Measurements from ENCODE around the gene PCCA.

PCCA gene

GRCh38 chr13:100229603-100230002 is 140.7 kb downstream of the PCCA start:
- Histone ChIP-seq H4K20me1 (ENCODE audit: insufficient read depth, low read length) (no peaks in the 10 kb centered on the region), H3K36me3 (replicated peaks; ENCODE audit: low read depth, low read length) (no peaks in the 10 kb centered on the region), H3K4me1 (ENCODE audit: low read length) (peaks cover 3% of the 10 kb centered on the region), H3K27ac (ENCODE audit: low read length) (no peak overlapping the region), H3K9me3 (ENCODE audit: insufficient read depth, low read length) (no peaks in the 10 kb centered on the region), H3K4me3 (ENCODE audit: low read length) (no peak overlapping the region), H3K4me2 (ENCODE audit: low read length) (no peak overlapping the region), H3K9ac (ENCODE audit: low read length) (no peak overlapping the region), H2AFZ (ENCODE audit: low read depth, low read length) (no peak overlapping the region), H3K27me3 (ENCODE audit: low read depth, low read length) (no peaks in the 10 kb centered on the region), H3K79me2 (ENCODE audit: low read length) (no peaks in the 10 kb centered on the region)
- TF ChIP-seq CTCF (IDR thresholded peaks at IDR 0.05; ENCODE audit: low read depth, low read length) (no peak), EZH2phosphoT487 (IDR thresholded peaks at IDR 0.05; ENCODE audit: low read depth) (no peak)

- no peaks in the 10 kb centered on the region for H3K9me3 ChIP-seq (ENCODE audit: insufficient read depth, low read length)
- no peaks in the 10 kb centered on the region for H3K79me2 ChIP-seq (ENCODE audit: low read length)
- H3K27ac ChIP-seq (ENCODE audit: low read length): no peak overlapping the region
- peaks cover 14% of the 10 kb centered on the region for H3K4me1 ChIP-seq (ENCODE audit: low read length)
- no peaks in the 10 kb centered on the region for H3K27me3 ChIP-seq (ENCODE audit: low read depth, low read length)
- TF ChIP-seq CTCF (IDR thresholded peaks at IDR 0.05; ENCODE audit: low read depth, low read length): no peak
- TF ChIP-seq EZH2phosphoT487 (IDR thresholded peaks at IDR 0.05; ENCODE audit: low read depth): no peak
- no peak overlapping the region for H3K9ac ChIP-seq (ENCODE audit: low read length)
- no peaks in the 10 kb centered on the region for H3K36me3 ChIP-seq (replicated peaks; ENCODE audit: low read depth, low read length)
- H3K4me2 ChIP-seq (ENCODE audit: low read length): no peak overlapping the region
- H3K4me3 ChIP-seq (ENCODE audit: low read length): no peak overlapping the region
- H4K20me1 ChIP-seq (ENCODE audit: insufficient read depth, low read length): no peaks in the 10 kb centered on the region
- no peak overlapping the region for H2AFZ ChIP-seq (ENCODE audit: low read depth, low read length)
These were observed 141.9 kb downstream of the PCCA start for GRCh38 chr13:100230769-100231149.

GRCh38 chr13:100231176-100231575 is 142.3 kb downstream of the PCCA start:
- Histone ChIP-seq H3K36me3 (replicated peaks; ENCODE audit: low read depth, low read length) (no peaks in the 10 kb centered on the region), H2AFZ (ENCODE audit: low read depth, low read length) (no peak overlapping the region), H3K9ac (ENCODE audit: low read length) (no peak overlapping the region), H4K20me1 (ENCODE audit: insufficient read depth, low read length) (no peaks in the 10 kb centered on the region), H3K27me3 (ENCODE audit: low read depth, low read length) (no peaks in the 10 kb centered on the region), H3K9me3 (ENCODE audit: insufficient read depth, low read length) (no peaks in the 10 kb centered on the region), H3K79me2 (ENCODE audit: low read length) (no peaks in the 10 kb centered on the region), H3K4me3 (ENCODE audit: low read length) (no peak overlapping the region), H3K4me2 (ENCODE audit: low read length) (no peak overlapping the region), H3K4me1 (ENCODE audit: low read length) (peaks cover 18% of the 10 kb centered on the region), H3K27ac (ENCODE audit: low read length) (no peak overlapping the region)
- TF ChIP-seq CTCF (IDR thresholded peaks at IDR 0.05; ENCODE audit: low read depth, low read length) (no peak), EZH2phosphoT487 (IDR thresholded peaks at IDR 0.05; ENCODE audit: low read depth) (no peak)

GRCh38 chr13:100234006-100234405 is 145.1 kb downstream of the PCCA start:
- Histone ChIP-seq H3K4me3 (ENCODE audit: low read length) (no peak overlapping the region), H3K27me3 (ENCODE audit: low read depth, low read length) (no peaks in the 10 kb centered on the region), H3K4me2 (ENCODE audit: low read length) (no peak overlapping the region), H2AFZ (ENCODE audit: low read depth, low read length) (no peak overlapping the region), H3K36me3 (replicated peaks; ENCODE audit: low read depth, low read length) (no peaks in the 10 kb centered on the region), H3K9ac (ENCODE audit: low read length) (no peak overlapping the region), H4K20me1 (ENCODE audit: insufficient read depth, low read length) (no peaks in the 10 kb centered on the region), H3K9me3 (ENCODE audit: insufficient read depth, low read length) (no peaks in the 10 kb centered on the region), H3K79me2 (ENCODE audit: low read length) (no peaks in the 10 kb centered on the region), H3K4me1 (ENCODE audit: low read length) (peaks cover 18% of the 10 kb centered on the region), H3K27ac (ENCODE audit: low read length) (no peak overlapping the region)
- TF ChIP-seq EZH2phosphoT487 (IDR thresholded peaks at IDR 0.05; ENCODE audit: low read depth) (no peak), CTCF (IDR thresholded peaks at IDR 0.05; ENCODE audit: low read depth, low read length) (no peak)
